Ureter (tissue), 1 donor: ENCODE measurements around the gene POLG2. TPM values are rescaled to one million over a fixed set of nuclear protein-coding genes. Genes with fewer than 3 reads are reported as not detected.
"Not testable (repeated sequence)": the region's sequence is repeated elsewhere in the genome, so short reads cannot be mapped to it uniquely, and the experiment has no call there.

Experiments
- DNase-seq: peaks from one replicate; pipeline ENCODE4 v3.0.0-alpha.2; 2020; ENCODE audit warnings: low spot score
- total RNA-seq: library from RNA; stranded (reverse); gene quantifications from one replicate; pipeline ENCODE4 v1.2.4, GENCODE V29; 2023
- donor health status: DM: yes; HTN: yes; CAD: no.

The POLG2 gene
- total RNA-seq, 1 donor from 2014 or later: 27.6 TPM

DNA sequence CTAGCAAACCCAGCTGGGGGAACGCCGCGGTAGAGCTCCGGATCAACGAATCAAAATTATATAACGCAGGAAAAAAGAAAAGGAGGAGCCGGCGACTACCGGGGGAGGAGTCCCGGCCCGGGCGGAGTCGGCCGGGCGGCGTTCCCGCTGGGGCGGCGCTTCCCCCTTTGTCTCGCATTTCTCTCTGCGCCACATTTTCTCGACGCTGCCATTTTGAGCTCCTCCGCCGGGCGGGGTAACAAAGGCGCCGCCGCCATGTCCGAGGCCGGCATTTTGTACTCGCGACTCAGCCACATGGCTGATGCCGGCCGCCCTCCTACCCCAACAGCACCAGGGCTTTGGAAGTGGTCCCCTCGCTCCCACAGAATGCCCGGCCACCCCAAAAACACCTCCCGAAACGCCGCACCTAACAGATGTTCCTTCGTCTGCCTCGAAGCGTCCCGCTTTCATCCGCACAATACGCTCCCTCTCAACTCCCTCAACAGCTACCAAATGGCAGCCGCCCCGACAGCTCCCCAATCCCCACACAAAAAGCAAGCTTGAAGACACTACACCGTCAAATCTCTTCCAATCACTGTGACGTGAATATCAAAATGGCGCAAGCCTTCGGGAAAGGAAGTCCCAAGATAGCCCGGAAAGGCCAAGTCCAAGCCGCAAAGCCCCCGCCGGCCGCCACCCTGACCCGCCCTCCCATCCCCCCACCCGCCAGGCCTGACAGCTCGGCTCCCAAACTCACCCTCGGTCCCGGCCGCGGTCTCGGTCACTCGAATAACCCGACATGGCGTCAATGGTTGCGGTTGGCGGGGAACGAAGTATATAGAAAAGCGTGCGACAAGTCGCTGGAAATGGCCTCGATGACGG lies 8.7 kb upstream of the POLG2 start:
- peak; percentile 94 for DNase-seq

- no peak for DNase-seq
Measured at GRCh38 chr17:64504769-64505339, 8.0 kb upstream of the POLG2 start.

GRCh38 chr17:64503821-64504768 lies 7.2 kb upstream of the POLG2 start:
- no peak for DNase-seq

DNA sequence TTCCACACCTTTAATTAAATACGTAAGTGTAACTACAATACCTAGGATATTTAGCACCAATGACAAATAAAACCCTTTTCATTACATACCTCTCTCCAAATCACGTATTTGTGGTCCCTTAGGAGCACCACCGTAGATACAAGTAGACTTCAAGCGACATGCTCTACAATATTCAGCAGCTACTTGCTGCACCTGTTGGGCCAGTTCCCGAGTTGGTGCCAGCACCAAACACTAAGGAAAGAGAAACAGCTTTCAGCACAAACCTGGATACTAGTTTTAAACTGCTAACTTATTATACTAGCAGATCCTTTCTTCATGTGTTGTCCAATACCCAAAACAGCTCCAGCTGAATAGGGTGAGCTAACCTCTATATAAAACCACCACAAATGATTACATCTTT lies 6.5 kb upstream of the POLG2 start:
- DNase-seq: no peak

DNA sequence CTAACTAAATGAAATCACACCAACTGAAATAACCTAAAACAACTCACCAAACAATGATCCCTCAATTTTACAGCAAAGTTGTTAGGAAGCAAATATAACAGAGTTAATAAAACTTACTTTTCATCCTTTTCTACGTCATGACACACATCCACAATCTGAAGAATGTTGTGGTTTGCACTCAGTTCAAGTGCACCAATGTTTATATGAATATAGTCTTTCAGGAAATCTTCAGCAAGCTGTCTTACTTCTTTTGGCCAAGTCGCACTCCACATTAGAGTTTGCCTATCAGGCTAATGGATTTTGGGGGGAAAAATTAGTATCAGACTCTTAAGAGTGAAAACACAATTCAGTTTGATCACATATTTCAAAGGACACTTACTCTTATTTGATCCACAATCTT lies 6.0 kb upstream of the POLG2 start:
- no peak for DNase-seq

DNA sequence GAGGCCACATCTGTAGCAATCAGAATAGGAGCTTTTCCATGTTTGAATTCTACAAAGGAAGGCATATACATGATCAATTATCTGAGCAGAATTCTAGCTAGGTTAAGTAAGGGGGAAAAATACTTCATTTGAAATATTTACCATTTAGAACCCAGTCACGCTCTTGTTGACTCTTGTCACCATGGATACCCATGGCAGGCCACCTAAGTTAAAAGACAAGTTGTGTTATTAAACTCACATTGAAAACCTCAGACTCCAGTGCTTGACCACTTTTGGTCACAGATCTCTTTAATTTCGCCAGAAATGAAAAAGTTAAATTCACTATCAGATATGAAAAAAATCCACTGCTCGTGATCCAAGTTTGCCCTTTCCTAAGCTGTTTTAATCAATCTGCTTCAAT lies 5.2 kb upstream of the POLG2 start:
- DNase-seq: no peak

DNA sequence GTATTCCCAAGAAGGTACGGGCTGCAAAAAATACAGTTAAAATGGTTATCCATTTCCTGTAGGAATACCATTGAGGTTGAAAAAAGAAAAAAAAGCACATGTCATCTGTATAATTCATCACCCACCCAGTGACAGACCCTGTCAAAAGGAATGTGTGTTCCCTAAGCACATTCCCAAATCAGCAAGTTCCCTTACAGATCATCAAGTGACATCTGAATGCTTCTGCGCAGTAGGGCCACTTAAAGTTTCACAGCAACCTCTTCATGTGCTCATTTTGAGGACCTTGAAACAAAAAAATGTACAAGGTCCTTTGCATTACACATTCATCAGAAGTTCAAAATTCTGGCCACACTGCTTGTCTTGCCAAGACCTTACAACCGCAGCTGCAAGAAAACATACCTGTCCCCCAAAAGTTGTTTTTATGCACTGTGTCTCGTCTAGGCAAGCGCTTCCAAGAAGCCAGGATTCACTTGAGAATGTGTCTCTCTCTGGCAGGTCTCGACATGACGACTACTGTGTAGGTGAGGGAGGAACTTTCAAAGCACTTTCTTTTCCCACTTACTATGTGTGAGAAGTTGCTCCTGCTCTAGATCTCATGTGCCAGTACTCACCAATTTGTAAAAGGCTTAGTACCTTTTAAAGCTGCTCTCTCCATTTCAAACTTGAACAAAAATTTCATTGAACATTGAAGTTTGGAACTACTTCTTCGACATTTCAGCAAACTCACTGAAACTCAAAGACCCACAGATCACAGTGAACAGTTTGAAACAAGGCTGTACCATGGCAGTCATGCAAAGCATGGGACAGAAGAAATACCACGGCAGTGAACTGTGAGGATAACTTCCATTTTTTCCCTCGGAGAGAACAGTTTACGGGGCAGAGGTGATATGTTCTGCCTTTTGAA lies 4.3 kb upstream of the POLG2 start:
- no peak for DNase-seq

DNA sequence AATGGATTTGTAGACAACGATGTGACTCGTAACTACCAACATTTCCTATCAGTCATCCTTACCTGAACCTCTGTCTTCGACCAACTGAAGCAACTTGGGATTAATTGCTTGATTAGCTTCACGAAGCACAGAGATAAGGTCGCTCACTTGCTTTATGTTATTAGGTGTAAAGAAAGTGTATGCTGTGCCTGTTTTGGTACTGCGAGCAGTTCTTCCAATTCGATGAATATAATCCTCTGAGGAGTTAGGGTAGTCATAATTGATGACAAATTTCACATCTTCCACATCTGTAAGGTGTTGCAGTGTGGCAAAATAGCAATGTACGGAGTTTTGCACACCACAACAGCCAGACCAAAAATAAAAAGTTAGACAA lies 3.6 kb upstream of the POLG2 start:
- no peak for DNase-seq

GRCh38 chr17:64499805-64500486 lies 3.1 kb upstream of the POLG2 start:
- no peak for DNase-seq

DNA sequence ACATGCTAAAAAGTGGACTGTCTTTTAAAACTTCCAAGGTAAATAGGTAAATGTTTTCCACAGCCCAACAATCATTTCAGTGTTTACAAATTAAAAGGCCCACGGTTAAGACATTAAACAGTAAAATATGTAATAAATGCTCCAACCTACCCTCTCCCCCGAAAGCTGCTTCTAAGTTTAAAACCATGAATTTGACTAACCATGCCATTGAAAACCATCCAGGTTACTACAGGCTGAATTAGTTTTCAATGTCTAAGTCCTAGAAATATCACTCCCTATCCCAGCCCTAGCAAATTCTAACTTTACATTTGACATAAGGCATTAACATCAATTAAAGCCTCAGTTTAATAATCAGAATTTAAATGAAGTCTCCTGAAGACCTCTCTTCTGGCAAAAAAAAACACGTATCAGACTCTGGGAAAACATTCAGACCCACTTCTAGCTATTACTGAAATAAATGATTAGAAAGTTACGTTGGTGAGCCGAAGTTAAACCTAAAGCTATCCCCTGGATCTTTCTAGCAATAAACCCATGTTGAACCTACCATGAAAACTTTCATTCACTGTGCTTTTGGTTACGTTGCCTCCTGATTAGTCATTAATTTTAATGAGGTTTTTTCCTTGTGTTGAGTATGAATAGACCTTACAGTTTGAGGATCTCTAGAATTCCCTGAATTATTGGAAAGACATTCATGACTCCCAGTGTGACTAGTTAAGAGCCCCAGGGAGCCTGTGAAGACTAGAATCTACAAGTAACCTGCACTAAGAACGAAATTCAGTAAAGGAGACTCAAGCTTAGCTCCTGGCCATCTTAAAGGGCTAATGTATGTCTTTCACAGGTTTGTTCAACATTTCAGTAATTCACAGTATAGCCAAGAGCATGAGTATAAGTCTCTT lies 1.7 kb upstream of the POLG2 start:
- no peak for DNase-seq

GRCh38 chr17:64497565-64498035 lies 746 bp upstream of the POLG2 start:
- no peak for DNase-seq

GRCh38 chr17:64496348-64496785 lies 487 bp downstream of the POLG2 start:
- no peak for DNase-seq

GRCh38 chr17:64495300-64495699 lies 1.6 kb downstream of the POLG2 start:
- not testable (repeated sequence) for DNase-seq

DNA sequence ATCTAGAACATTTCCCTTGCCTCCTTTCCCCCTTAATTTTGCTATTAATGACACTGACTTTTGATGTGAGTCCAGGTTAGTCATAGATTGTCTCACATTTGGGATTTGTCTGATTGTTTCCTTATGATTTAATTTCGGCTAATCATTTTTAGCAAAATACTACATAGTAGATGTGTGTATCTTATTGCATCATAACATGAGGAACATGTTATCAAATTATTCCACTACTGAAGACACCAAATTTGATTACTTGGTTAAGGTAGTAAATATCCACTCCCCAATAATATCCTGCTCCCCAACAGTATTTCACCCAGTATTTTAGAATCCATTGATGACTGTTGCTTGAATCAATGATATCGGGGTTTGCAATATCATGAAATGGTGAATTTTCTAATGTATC lies 2.7 kb downstream of the POLG2 start:
- no peak for DNase-seq

GRCh38 chr17:64492481-64493109 lies 4.3 kb downstream of the POLG2 start:
- no peak for DNase-seq

DNA sequence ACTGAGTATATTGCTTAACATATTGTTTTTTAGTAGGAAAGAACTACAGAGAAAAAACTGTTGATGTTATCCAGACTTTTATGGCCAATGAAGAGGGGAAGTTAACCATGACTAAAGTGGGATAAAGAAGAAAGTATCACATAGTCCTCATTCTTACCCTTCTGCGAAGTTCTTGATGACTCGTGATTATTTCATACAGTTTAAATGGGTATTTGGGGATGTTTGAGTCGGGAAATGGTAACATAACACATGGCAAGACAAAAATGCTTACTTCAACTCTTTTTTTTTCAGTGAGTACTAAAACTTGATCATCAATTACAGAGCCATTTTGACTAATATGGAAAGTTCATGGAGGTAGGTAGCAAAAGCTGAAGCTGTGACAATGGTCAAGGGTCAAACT lies 4.9 kb downstream of the POLG2 start:
- no peak for DNase-seq

DNA sequence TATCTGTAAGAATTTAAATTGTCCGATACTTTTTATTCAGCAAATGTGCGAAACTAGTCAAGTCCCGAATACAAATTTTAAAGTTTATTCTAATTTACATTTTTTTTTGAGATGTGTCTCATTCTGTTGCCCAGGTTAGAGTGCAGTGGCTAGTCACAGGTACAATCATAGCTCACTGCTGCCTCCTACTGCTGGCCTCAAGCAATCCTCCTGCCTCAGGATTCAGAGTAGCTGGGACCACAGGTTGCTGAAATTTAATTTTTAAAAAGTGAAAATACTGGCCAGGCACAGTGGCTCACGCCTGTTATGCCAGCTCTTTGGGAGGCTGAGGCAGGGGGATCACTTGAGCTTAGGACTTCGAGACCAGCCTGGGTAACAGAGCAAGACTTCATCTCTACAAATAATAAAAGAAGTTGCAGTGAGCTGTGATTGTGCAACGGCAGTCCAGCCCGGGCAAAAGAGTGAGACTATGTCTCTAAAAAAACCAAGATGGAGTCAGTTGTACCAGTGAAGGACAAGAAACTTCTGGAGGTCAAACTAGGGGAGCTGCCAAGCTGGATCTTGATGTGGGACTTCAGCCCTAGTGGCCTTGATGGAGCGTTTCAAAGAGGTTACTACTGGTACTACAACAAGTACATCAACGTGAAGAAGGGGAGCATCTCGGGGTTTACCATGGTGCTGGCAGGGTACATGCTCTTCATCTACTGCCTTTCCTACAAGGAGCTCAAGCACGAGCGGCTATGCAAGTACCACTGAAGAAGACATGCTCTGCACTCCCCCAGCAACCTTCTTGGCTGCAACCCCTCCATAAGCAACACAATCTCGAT lies 5.6 kb downstream of the POLG2 start:
- no peak for DNase-seq

- no peak for DNase-seq
Measured at GRCh38 chr17:64488301-64488700, 8.6 kb downstream of the POLG2 start.
